ENCODE results near the gene MIB1.
"Not testable (repeated sequence)": the region's sequence is repeated elsewhere in the genome, so short reads cannot be mapped to it uniquely, and the experiment has no call there.

Gene MIB1

GRCh38 chr18:21745231-21745630 is 4.6 kb downstream of the MIB1 start:
- DNase-seq = no peak

GRCh38 chr18:21747268-21747667 is 6.7 kb downstream of the MIB1 start:
- DNase-seq = no peak

- no peak for DNase-seq
Measured at GRCh38 chr18:21747764-21748693, 7.4 kb downstream of the MIB1 start.

GRCh38 chr18:21757833-21758232 is 17.2 kb downstream of the MIB1 start:
- DNase-seq = no peak

- no peak for DNase-seq
Measured at GRCh38 chr18:21759836-21760235, 19.2 kb downstream of the MIB1 start.

- no peak for DNase-seq
Measured at GRCh38 chr18:21760321-21760720, 19.7 kb downstream of the MIB1 start.

- no peak for DNase-seq
Measured at GRCh38 chr18:21761471-21762115, 21.0 kb downstream of the MIB1 start.

GRCh38 chr18:21762181-21762772 is 21.7 kb downstream of the MIB1 start:
- DNase-seq = no peak

- no peak for DNase-seq
Measured at GRCh38 chr18:21763846-21764646, 23.5 kb downstream of the MIB1 start.

- no peak for DNase-seq
Measured at GRCh38 chr18:21769206-21769605, 28.6 kb downstream of the MIB1 start.

- no peak for DNase-seq
Measured at GRCh38 chr18:21774722-21775121, 34.1 kb downstream of the MIB1 start.

- DNase-seq = no peak
Measured at GRCh38 chr18:21777814-21778213, 37.2 kb downstream of the MIB1 start.

GRCh38 chr18:21786526-21786925 is 45.9 kb downstream of the MIB1 start:
- DNase-seq = no peak

- DNase-seq = not testable (repeated sequence)
Measured at GRCh38 chr18:21796089-21796488, 55.5 kb downstream of the MIB1 start.

GRCh38 chr18:21798126-21798525 is 57.5 kb downstream of the MIB1 start:
- DNase-seq = no peak

GRCh38 chr18:21799721-21800120 is 59.1 kb downstream of the MIB1 start:
- no peak for DNase-seq

- DNase-seq = no peak
Measured at GRCh38 chr18:21803495-21803894, 62.9 kb downstream of the MIB1 start.

- no peak for DNase-seq
Measured at GRCh38 chr18:21805771-21806366, 65.3 kb downstream of the MIB1 start.

GRCh38 chr18:21808185-21808584 is 67.6 kb downstream of the MIB1 start:
- no peak for DNase-seq

GRCh38 chr18:21809725-21810124 is 69.1 kb downstream of the MIB1 start:
- no peak for DNase-seq

GRCh38 chr18:21815101-21815500 is 74.5 kb downstream of the MIB1 start:
- no peak for DNase-seq

GRCh38 chr18:21820033-21820810 is 79.6 kb downstream of the MIB1 start:
- DNase-seq = no peak
